Measurements from ENCODE around the gene BHLHE41.

Gene BHLHE41

GRCh38 chr12:26113853-26114719, 10.8 kb downstream of the BHLHE41 start:
- DNase-seq = peak; percentile 65

GRCh38 chr12:26113181-26113654, 11.6 kb downstream of the BHLHE41 start:
- DNase-seq = no peak

GRCh38 chr12:26112703-26113147, 12.1 kb downstream of the BHLHE41 start:
- DNase-seq = no peak

GRCh38 chr12:26112232-26112631, 12.6 kb downstream of the BHLHE41 start:
- DNase-seq = no peak

- no peak for DNase-seq
Measured at GRCh38 chr12:26109343-26109881, 15.4 kb downstream of the BHLHE41 start.

- no peak for DNase-seq
Measured at GRCh38 chr12:26108915-26109314, 15.9 kb downstream of the BHLHE41 start.

- no peak for DNase-seq
Measured at GRCh38 chr12:26106347-26106746, 18.5 kb downstream of the BHLHE41 start.

- no peak for DNase-seq
Measured at GRCh38 chr12:26102953-26103352, 21.9 kb downstream of the BHLHE41 start.

GRCh38 chr12:26101763-26102162, 23.1 kb downstream of the BHLHE41 start:
- DNase-seq = no peak

- DNase-seq = no peak
Measured at GRCh38 chr12:26101350-26101734, 23.5 kb downstream of the BHLHE41 start.

- DNase-seq = no peak
Measured at GRCh38 chr12:26100666-26101349, 24.0 kb downstream of the BHLHE41 start.

- peak; percentile 48 for DNase-seq
Measured at GRCh38 chr12:26097046-26097878, 27.6 kb downstream of the BHLHE41 start.

- DNase-seq = no peak
Measured at GRCh38 chr12:26096036-26096435, 28.8 kb downstream of the BHLHE41 start.

GRCh38 chr12:26095186-26095585, 29.7 kb downstream of the BHLHE41 start:
- no peak for DNase-seq

GRCh38 chr12:26092346-26093105, 32.3 kb downstream of the BHLHE41 start:
- no peak for DNase-seq

- no peak for DNase-seq
Measured at GRCh38 chr12:26091822-26092221, 33.0 kb downstream of the BHLHE41 start.

- DNase-seq = no peak
Measured at GRCh38 chr12:26090836-26091510, 33.9 kb downstream of the BHLHE41 start.

- no peak for DNase-seq
Measured at GRCh38 chr12:26088998-26089397, 35.8 kb downstream of the BHLHE41 start.

- no peak for DNase-seq
Measured at GRCh38 chr12:26086936-26087335, 37.9 kb downstream of the BHLHE41 start.

GRCh38 chr12:26080911-26081310, 43.9 kb downstream of the BHLHE41 start:
- DNase-seq = no peak

- no peak for DNase-seq
Measured at GRCh38 chr12:26077915-26078702, 46.7 kb downstream of the BHLHE41 start.
